GM12878 (cell line): ENCODE measurements around the gene ENO2. TPM values are rescaled to one million over a fixed set of nuclear protein-coding genes. Genes with fewer than 3 reads are reported as not detected.

Experiments used
- ATF3 ChIP-seq: IDR thresholded peaks from 2 replicates; pipeline ENCODE4 v1.6.1; 2011; ENCODE audit warnings: low read depth, mild to moderate bottlenecking, low read length, moderate library complexity, borderline replicate concordance; ENCODE audit errors: extremely low read depth
- DPF2 ChIP-seq: fragments of 450-650 bp; IDR thresholded peaks from 2 replicates; pipeline ENCODE4 v1.6.1; 2017; ENCODE audit warnings: mild to moderate bottlenecking
- FOXM1 ChIP-seq: IDR thresholded peaks from 2 replicates; pipeline ENCODE4 v1.6.1; 2012; ENCODE audit warnings: low read depth, mild to moderate bottlenecking, inconsistent platforms, low read length, moderate library complexity
- MEF2B ChIP-seq: fragments of 450-650 bp; IDR thresholded peaks from 2 replicates; pipeline ENCODE4 v1.6.1; 2018; ENCODE audit warnings: mild to moderate bottlenecking, moderate library complexity; ENCODE audit not compliant: partially characterized antibody, poor library complexity, severe bottlenecking
- PML ChIP-seq: IDR thresholded peaks from 2 replicates; pipeline ENCODE4 v1.6.1; 2012; ENCODE audit warnings: low read length, inconsistent platforms
- SMARCA5 ChIP-seq: fragments of 450-650 bp; IDR thresholded peaks from 2 replicates; pipeline ENCODE4 v1.6.1; 2017; ENCODE audit warnings: mild to moderate bottlenecking
- ZNF622 ChIP-seq: fragments of 450-650 bp; IDR thresholded peaks from 2 replicates; pipeline ENCODE4 v1.6.1; 2017; ENCODE audit warnings: mild to moderate bottlenecking, inconsistent platforms
- ZNF687 ChIP-seq: fragments of 450-650 bp; IDR thresholded peaks from 2 replicates; pipeline ENCODE4 v1.6.1; 2017; ENCODE audit warnings: mild to moderate bottlenecking, moderate library complexity
- polyA plus RNA-seq, 11 experiments: library from polyadenylated mRNA; depleted of rRNA in 4 of 11; unstranded in 6 of 11; stranded (reverse) in 5 of 11; fragments of >200 nt; fragmentation: Nextera tagmentation in 4 of 11; fragmentation: Illumina TruSeq in 1 of 11; extraction: Ambion mirVana in 4 of 11; extraction: Trizol in 1 of 11; gene quantifications; 1 replicate in 1 of 11; 2 replicates in 10 of 11; pipeline versions ENCODE4 v1.2.1 to v1.2.3, GENCODE V29; 2011 to 2016; ENCODE audit warnings: inconsistent platforms in 2 of 11, missing spikeins in 2 of 11, low read depth in 1 of 11
- total RNA-seq, 4 experiments: library from RNA; depleted of rRNA in 3 of 4; stranded (reverse); fragments of >200 nt in 3 of 4; fragmentation: Illumina TruSeq in 1 of 4; extraction: Trizol in 1 of 4; gene quantifications; 2 replicates each; pipeline versions ENCODE4 v1.2.1 to v1.2.3, GENCODE V29; 2013 to 2021

The ENO2 gene
- total and polyA plus RNA-seq, 10 of the 15 experiments (the other 5 are each of a cell fraction or from before 2014, with no cell fraction given), result 24.8 to 196 (median 43.1) TPM

DNA sequence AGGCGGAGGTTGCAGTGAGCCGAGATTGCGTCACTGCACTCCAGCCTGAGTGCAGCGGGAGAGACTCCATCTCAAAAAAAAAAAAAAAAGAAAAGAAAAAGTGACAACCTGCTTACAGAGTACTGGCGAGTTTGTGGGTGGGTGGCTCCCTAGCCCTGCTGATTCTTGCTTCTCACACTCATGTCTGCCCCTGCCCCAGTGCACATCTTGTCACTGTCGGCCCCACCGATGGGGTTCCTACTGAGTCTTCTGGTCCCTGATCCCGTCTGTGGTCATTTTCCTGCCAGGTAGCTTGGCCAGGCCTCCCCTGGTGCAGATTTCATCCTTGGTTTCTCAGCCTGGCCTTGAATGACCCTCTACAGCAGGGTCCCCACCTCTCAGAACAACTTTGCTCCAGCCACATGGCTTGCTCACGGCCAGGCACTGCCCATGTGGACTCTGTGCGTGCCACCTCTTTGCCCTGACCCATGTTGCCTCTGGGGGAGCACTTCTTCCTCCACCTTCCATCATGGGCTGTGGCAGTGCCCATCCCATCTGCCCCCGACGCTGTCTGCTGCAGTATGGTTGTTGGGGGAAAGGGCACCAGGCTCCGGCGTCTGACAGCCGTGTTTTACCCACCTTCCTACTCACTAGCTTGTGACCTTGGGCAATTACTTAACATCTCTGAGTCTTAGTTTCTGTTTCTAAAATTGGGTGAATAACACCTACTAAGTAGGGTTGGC, 34.7 kb downstream of the ENO2 start (continued):
- TF ChIP-seq SMARCA5 (no peak), PML (no peak), MEF2B (peak; percentile 81), DPF2 (peak; percentile 77; the same call in 1 of the 2 replicates), ZNF687 (peak; percentile 87; the same call in 1 of the 2 replicates), ZNF622 (no peak), ATF3 (no peak), FOXM1 (no peak)
- TF ChIP-seq, all 136 proteins: peak for 22
